Stimulated activated naive CD4-positive, alpha-beta T cell (primary cell): Measurements from ENCODE around the gene OR1M1.
A peak's percentile ranks its signal among the peaks of the same experiment; 100 is the strongest.

Source experiments
- DNase-seq, 6 experiments: peaks; one replicate each; lab custom pipeline; 2025; lab: John Stamatoyannopoulos, UW

OR1M1 gene

GRCh38 chr19:9075064-9075949 lies 11.6 kb upstream of the OR1M1 start:
- no peak for DNase-seq

GRCh38 chr19:9076901-9077300 lies 10.0 kb upstream of the OR1M1 start:
- DNase-seq, result no peak

GRCh38 chr19:9078651-9079050 lies 8.2 kb upstream of the OR1M1 start:
- no peak for DNase-seq

- no peak for DNase-seq
Observed at GRCh38 chr19:9107375-9107774, 20.5 kb downstream of the OR1M1 start, which contains the start of gene OR7G2. Gene OR7G2, minus strand, starts transcription at chr19:9107475. Its CDS starts 4,232 bp downstream, at chr19:9103243.

- no peak for DNase-seq
Observed at GRCh38 chr19:9109959-9110358, 23.1 kb downstream of the OR1M1 start.

GRCh38 chr19:9115307-9115813 lies 28.5 kb downstream of the OR1M1 start, which contains the start of gene OR7G1:
Gene OR7G1, minus strand, starts transcription at chr19:9115763. Its CDS starts 0 bp downstream, at chr19:9115763.
- no peak for DNase-seq

- DNase-seq, result no peak
Observed at GRCh38 chr19:9116547-9116946, 29.7 kb downstream of the OR1M1 start.

- no peak for DNase-seq
Observed at GRCh38 chr19:9126900-9127405, 40.1 kb downstream of the OR1M1 start, which contains the start of gene OR7G3. Gene OR7G3, minus strand, starts transcription at chr19:9126950. Its CDS starts 0 bp downstream, at chr19:9126950.

- no peak for DNase-seq
Observed at GRCh38 chr19:9128171-9128570, 41.3 kb downstream of the OR1M1 start.

- DNase-seq, result no peak
Observed at GRCh38 chr19:9130965-9131364, 44.1 kb downstream of the OR1M1 start.

- no peak for DNase-seq
Observed at GRCh38 chr19:9132422-9132821, 45.6 kb downstream of the OR1M1 start.

GRCh38 chr19:9139609-9140158 lies 52.8 kb downstream of the OR1M1 start:
- no peak for DNase-seq

- peak; percentile 72 to 91 (median 84) for DNase-seq
Observed at GRCh38 chr19:9140159-9140874, 53.5 kb downstream of the OR1M1 start, which contains the start of gene ZNF317. Gene ZNF317, plus strand, starts transcription at chr19:9140397. Its CDS starts 15,620 bp downstream, at chr19:9156017.

- no peak for DNase-seq
Observed at GRCh38 chr19:9144920-9145319, 58.1 kb downstream of the OR1M1 start.
